ENCODE measurements around the gene TRIM38.

The TRIM38 gene

DNA sequence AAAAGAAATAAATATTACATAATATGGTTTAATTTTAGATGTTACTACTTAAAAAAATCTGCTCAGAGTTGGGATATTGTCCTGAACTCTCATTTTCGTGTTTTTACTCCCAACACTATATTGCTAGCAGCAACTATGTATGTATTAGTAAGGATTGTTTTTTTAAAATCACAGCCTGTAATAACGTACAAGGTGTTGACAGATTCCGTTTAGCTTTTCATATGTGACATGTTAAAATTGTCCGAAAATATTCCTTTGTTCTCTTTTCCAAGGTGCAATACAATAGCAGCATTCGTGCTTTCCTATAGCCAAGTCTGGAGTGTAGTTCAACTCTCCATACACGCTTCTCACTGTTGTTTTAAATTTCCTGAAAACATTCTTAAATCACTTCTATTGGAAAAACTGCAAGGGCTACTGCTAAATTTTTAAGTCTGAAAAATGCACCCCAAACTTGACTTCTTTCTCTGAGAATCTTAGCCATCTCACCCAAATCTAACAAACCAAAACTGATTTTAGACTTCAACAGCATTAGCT is 65.7 kb downstream of the TRIM38 start:
- no peak for DNase-seq

DNA sequence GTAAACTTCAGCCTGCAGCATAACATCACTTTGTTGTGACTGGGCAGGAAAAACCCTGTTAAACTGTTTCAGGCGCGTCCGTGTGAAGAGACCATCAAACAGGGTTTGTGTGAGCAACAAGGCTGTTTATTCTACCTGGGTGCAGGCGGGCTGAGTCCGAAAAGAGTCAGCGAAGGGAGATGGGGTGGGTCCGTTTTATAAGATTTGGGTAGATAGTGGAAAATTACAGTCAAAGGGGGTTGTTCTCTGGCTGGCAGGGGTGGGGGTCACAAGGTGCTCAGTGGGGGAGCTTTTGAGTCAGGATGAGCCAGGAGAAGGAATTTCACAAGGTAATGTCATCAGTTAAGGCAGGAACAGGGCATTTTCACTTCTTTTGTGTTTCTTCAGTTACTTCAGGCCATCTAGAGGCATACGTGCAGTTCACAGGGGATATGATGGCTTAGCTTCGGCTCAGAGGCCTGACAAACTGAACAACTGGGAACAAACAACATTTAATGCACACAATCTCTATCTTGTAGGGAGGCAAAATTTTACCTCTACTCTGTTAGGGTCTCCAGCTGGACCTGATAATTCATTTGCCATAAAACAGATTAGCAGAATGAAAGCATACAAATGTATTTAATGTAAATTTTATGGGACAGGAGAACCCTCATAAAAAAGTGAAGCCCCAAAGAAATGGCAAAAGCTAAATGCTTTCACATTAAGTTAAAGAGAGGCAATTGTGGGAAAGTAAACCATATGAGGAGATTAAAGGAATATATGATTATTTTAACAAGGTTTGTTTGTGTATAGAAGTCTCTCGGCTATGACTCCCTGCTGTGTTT is 66.4 kb downstream of the TRIM38 start:
- no peak for DNase-seq

- no peak for DNase-seq
Observed at GRCh38 chr6:26029570-26029856, 66.9 kb downstream of the TRIM38 start.

- no peak for DNase-seq
Observed at GRCh38 chr6:26029857-26030653, 67.5 kb downstream of the TRIM38 start.

- no peak for DNase-seq
Observed at GRCh38 chr6:26030716-26031115, 68.1 kb downstream of the TRIM38 start.

- peak in 3 of 4 experiments; percentile 9 to 42 (median 20) for DNase-seq
Observed at GRCh38 chr6:26031151-26031594, 68.6 kb downstream of the TRIM38 start.

GRCh38 chr6:26031595-26032339 is 69.2 kb downstream of the TRIM38 start:
- DNase-seq = peak; percentile 86 to 94 (median 92)

- peak; percentile 24 to 39 (median 30) for DNase-seq
Observed at GRCh38 chr6:26032340-26033084, 69.9 kb downstream of the TRIM38 start.

DNA sequence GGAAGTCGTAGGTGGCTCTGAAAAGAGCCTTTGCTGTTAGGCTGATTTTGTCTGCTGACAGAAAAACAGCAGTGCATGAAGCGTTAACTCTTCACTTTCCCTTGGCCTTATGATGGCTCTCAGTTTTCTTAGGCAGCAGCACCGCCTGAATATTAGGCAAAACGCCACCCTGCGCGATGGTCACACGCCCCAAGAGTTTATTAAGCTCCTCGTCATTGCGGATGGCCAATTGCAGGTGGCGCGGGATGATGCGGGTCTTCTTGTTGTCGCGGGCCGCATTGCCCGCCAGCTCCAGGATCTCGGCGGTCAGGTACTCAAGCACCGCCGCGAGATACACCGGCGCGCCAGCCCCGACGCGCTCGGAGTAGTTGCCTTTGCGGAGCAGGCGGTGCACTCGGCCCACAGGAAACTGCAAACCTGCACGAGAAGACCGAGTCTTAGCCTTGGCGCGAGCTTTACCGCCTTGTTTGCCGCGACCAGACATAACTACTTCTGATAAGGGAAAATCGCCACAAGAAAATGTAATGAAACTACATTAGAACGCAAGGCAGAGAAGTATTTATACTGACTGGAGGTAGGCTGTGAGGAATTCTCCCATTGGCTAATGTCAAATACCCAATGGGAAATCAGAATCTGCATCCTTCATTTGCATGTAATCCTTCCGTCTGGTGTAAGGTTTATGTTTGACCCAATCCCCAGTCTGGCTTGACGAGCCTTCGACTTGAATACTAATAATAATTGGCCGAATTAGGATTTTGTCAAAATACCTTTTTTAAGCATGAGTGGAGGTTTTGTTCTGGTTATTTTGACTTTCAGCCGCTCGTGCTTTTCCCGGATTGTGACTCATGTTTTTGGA is 70.7 kb downstream of the TRIM38 start:
- peak; percentile 79 to 96 (median 88) for DNase-seq

DNA sequence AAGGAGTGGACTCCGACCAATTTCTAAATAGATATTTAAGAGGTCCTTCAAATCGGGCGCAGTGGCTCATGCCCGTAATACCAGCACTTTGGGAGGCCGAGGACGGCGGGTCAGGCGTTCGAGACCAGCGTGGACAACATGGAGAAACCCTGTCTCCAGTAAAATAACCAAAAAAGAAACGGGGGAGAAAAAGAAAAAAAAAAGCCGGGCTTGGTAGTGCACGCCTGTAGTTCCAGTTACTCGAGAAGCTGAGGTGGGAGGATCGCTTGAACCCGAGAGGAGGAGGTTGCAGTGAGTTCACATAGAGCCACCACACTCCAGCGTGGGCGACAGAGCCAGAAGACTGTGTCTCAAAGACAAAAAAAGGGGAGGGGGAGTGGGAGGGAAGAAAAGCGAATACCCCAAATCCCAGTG is 71.3 kb downstream of the TRIM38 start:
- DNase-seq = peak in 2 of 4 experiments; percentile 39 to 62

DNA sequence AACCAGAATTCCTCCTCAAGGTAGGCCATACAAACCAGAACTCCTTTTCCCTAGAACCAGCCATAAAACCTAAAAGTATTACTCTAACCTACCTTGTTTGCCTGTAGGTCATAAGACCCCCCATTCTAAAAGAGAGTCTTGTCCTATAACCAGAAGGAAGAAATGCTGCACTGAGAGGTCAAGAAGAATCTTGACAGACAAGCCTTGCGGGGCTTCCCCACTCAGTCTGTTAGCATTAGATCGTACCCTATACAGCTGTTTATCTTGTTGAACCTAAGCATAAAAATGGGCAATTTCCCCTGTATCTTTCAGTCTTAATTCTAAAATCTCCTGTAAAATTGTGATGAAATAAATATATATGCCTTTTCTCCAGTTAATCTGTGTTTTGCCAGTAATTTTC is 72.3 kb downstream of the TRIM38 start:
- DNase-seq = no peak

All from suppressor macrophage (primary cell).